Smooth muscle cell (in vitro differentiated cells): Measurements from ENCODE around the gene VARS1. TPM values are rescaled to one million over a fixed set of nuclear protein-coding genes. Genes with fewer than 3 reads are reported as not detected.
A peak's percentile ranks its signal among the peaks of the same experiment; 100 is the strongest.

ENCODE experiments used
- DNase-seq: peaks from one replicate; lab custom pipeline; 2025; ENCODE audit not compliant: unreplicated experiment; lab: John Stamatoyannopoulos, UW
- H2AFZ ChIP-seq: fragments of 200-600 bp; sonication (generic); 2 replicates; pipeline ENCODE4 v1.6.0; 2016; ENCODE audit warnings: antibody characterized with exemption, low read depth, mild to moderate bottlenecking
- H3F3A ChIP-seq: fragments of 200-600 bp; sonication (generic); 2 replicates; pipeline ENCODE4 v1.6.0; 2017; ENCODE audit warnings: antibody characterized with exemption, low read depth
- H3K27ac ChIP-seq: fragments of 200-600 bp; sonication (generic); 2 replicates; pipeline ENCODE4 v1.5.1; 2016; ENCODE audit warnings: low read depth, mild to moderate bottlenecking
- H3K27me3 ChIP-seq: fragments of 200-600 bp; sonication (generic); 2 replicates; pipeline ENCODE4 v1.6.1; 2016; ENCODE audit warnings: low read depth, mild to moderate bottlenecking
- H3K36me3 ChIP-seq: fragments of 200-600 bp; sonication (generic); 2 replicates; pipeline ENCODE4 v1.5.1; 2016; ENCODE audit warnings: low read depth
- H3K4me1 ChIP-seq: fragments of 200-600 bp; sonication (generic); 2 replicates; pipeline ENCODE4 v1.5.1; 2016; ENCODE audit warnings: low read depth
- H3K4me2 ChIP-seq: fragments of 200-600 bp; sonication (generic); 2 replicates; pipeline ENCODE4 v1.6.0; 2016; ENCODE audit warnings: mild to moderate bottlenecking
- H3K4me3 ChIP-seq: fragments of 200-600 bp; sonication (generic); 2 replicates; pipeline ENCODE4 v1.5.1; 2016; ENCODE audit warnings: mild to moderate bottlenecking
- H3K79me2 ChIP-seq: fragments of 200-600 bp; sonication (generic); 2 replicates; pipeline ENCODE4 v1.6.0; 2016; ENCODE audit warnings: low read depth, mild to moderate bottlenecking
- H3K9ac ChIP-seq: fragments of 200-600 bp; sonication (generic); 2 replicates; pipeline ENCODE4 v1.6.0; 2016; ENCODE audit warnings: low read depth
- H3K9me3 ChIP-seq: fragments of 200-600 bp; sonication (generic); replicated peaks from 2 replicates; pipeline ENCODE4 v1.5.1; 2016; ENCODE audit warnings: low read depth
- H4K20me1 ChIP-seq: fragments of 200-600 bp; sonication (generic); 2 replicates; pipeline ENCODE4 v1.6.0; 2016; ENCODE audit warnings: low read depth
- WGBS: methylation state at CpG from one replicate; pipeline ENCODE4 v1.1.7; 2016; ENCODE audit warnings: low lambda C conversion rate; 5-methylcytosine and 5-hydroxymethylcytosine counted together
- polyA plus RNA-seq: library from polyadenylated mRNA; unstranded; fragments of >200 nt; fragmentation: Nextera tagmentation; extraction: Ambion mirVana; gene quantifications from 2 replicates; pipeline ENCODE4 v1.2.1, GENCODE V29; 2016
- total RNA-seq: library from RNA; depleted of rRNA; stranded (reverse); fragments of >200 nt; gene quantifications from 2 replicates; pipeline ENCODE4 v1.2.3, GENCODE V29; 2014
- TF ChIP-seq, protein P1 (sequence below): fragments of 200-600 bp; sonication (generic); IDR thresholded peaks from 2 replicates; pipeline ENCODE4 v1.5.1; 2017; ENCODE audit warnings: borderline replicate concordance, mild to moderate bottlenecking, antibody characterized with exemption; ENCODE audit not compliant: insufficient read depth, poor library complexity, severe bottlenecking

Gene VARS1
- total and polyA plus RNA-seq, 2 experiments from 2014 or later, result 60.8 to 80.8 TPM

GRCh38 chr6:31775184-31775583 is 20.4 kb downstream of the VARS1 start:
- TF ChIP-seq, protein P1, sequence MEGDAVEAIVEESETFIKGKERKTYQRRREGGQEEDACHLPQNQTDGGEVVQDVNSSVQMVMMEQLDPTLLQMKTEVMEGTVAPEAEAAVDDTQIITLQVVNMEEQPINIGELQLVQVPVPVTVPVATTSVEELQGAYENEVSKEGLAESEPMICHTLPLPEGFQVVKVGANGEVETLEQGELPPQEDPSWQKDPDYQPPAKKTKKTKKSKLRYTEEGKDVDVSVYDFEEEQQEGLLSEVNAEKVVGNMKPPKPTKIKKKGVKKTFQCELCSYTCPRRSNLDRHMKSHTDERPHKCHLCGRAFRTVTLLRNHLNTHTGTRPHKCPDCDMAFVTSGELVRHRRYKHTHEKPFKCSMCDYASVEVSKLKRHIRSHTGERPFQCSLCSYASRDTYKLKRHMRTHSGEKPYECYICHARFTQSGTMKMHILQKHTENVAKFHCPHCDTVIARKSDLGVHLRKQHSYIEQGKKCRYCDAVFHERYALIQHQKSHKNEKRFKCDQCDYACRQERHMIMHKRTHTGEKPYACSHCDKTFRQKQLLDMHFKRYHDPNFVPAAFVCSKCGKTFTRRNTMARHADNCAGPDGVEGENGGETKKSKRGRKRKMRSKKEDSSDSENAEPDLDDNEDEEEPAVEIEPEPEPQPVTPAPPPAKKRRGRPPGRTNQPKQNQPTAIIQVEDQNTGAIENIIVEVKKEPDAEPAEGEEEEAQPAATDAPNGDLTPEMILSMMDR, result no peak
- no peaks in the 10 kb centered on the region for H3K27me3 ChIP-seq
- peaks cover 11% of the 10 kb centered on the region for H3F3A ChIP-seq
- no peak overlapping the region for H3K9ac ChIP-seq
- H3K4me3 ChIP-seq, result no peak overlapping the region
- H3K4me1 ChIP-seq, result peaks cover 8% of the 10 kb centered on the region
- no peaks in the 10 kb centered on the region for H4K20me1 ChIP-seq
- no peaks in the 10 kb centered on the region for H3K79me2 ChIP-seq
- H3K4me2 ChIP-seq, result no peak overlapping the region
- H3K27ac ChIP-seq, result no peak overlapping the region
- DNase-seq, result no peak
- H3K36me3 ChIP-seq, result no peaks in the 10 kb centered on the region
- no peaks in the 10 kb centered on the region for H3K9me3 ChIP-seq
- H2AFZ ChIP-seq, result no peak overlapping the region
- WGBS, result 79% methylated on average over 3 of the region's 4 CpGs

- Histone ChIP-seq H3K27me3 (no peaks in the 10 kb centered on the region), H3K4me3 (no peak overlapping the region), H3K36me3 (no peaks in the 10 kb centered on the region), H3F3A (no peaks in the 10 kb centered on the region), H4K20me1 (no peaks in the 10 kb centered on the region), H3K9ac (no peak overlapping the region), H3K79me2 (no peaks in the 10 kb centered on the region), H3K27ac (no peak overlapping the region), H2AFZ (no peak overlapping the region), H3K4me2 (no peak overlapping the region), H3K9me3 (no peaks in the 10 kb centered on the region), H3K4me1 (peaks cover 7% of the 10 kb centered on the region)
- TF ChIP-seq, protein P1, result no peak
- WGBS, result 49% methylated on average over 4 of the region's 4 CpGs
- no peak for DNase-seq
Measured at GRCh38 chr6:31771992-31772358, 23.6 kb downstream of the VARS1 start.

GRCh38 chr6:31770860-31771259 is 24.7 kb downstream of the VARS1 start:
- H3K4me3 ChIP-seq, result no peak overlapping the region
- H3K4me2 ChIP-seq, result no peak overlapping the region
- no peaks in the 10 kb centered on the region for H3K4me1 ChIP-seq
- H2AFZ ChIP-seq, result no peak overlapping the region
- H3F3A ChIP-seq, result no peaks in the 10 kb centered on the region
- no peak overlapping the region for H3K27ac ChIP-seq
- H3K36me3 ChIP-seq, result no peaks in the 10 kb centered on the region
- H3K79me2 ChIP-seq, result no peaks in the 10 kb centered on the region
- no peaks in the 10 kb centered on the region for H4K20me1 ChIP-seq
- H3K9me3 ChIP-seq, result no peaks in the 10 kb centered on the region
- WGBS, result 95% methylated on average over 2 of the region's 2 CpGs
- H3K27me3 ChIP-seq, result no peaks in the 10 kb centered on the region
- TF ChIP-seq, protein P1, result no peak
- no peak overlapping the region for H3K9ac ChIP-seq
- DNase-seq, result no peak

DNA sequence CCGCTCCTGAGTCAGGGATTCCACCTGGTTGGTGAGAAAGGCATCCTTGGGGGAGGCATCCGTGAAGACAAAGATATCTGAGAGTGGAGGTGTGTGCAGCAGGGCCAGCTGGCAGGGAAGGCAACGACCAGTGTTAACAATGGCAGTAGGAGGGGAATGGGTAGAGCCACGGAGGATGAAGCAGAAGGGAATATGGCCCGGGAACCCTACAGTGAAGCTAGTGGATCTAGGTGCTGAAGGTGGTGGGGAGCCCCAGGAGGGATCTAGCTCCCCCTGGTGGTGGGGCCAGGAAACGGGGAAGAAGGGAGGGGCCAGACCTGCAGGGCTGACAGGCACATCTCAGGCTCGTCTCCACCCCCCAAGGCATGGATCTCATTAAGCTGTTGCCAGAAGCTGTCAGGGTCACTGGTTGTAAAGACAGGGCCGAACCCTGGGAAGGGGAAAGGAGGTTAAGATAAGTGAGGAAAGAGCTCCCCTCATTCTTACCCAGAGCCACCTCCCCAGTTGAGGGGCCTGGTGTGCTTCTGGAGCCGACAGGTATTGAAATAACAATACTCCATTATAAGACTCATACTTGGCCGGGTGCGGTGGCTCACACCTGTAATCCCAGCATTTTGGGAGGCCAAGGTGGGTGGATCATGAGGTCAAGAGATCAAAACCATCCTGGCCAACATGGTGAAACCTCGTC is 25.7 kb downstream of the VARS1 start:
- H3K9me3 ChIP-seq, result no peaks in the 10 kb centered on the region
- TF ChIP-seq, protein P1, result peak; percentile 64
- H2AFZ ChIP-seq, result no peak overlapping the region
- H3K36me3 ChIP-seq, result no peaks in the 10 kb centered on the region
- H3K9ac ChIP-seq, result no peak overlapping the region
- H3F3A ChIP-seq, result no peaks in the 10 kb centered on the region
- 70% methylated on average over 12 of the region's 12 CpGs for WGBS
- DNase-seq, result no peak
- no peak overlapping the region for H3K27ac ChIP-seq
- H3K4me1 ChIP-seq, result no peaks in the 10 kb centered on the region
- H3K79me2 ChIP-seq, result no peaks in the 10 kb centered on the region
- no peak overlapping the region for H3K4me3 ChIP-seq
- H3K4me2 ChIP-seq, result no peak overlapping the region
- no peaks in the 10 kb centered on the region for H4K20me1 ChIP-seq
- no peaks in the 10 kb centered on the region for H3K27me3 ChIP-seq
